Measurements from ENCODE around the gene SPEM3. TPM values are rescaled to one million over a fixed set of nuclear protein-coding genes. Genes with fewer than 3 reads are reported as not detected.

SPEM3 gene
- total and polyA plus RNA-seq, 2 donors (not counting 3 experiments of a cell fraction or from before 2014, with no cell fraction given) = not detected

GRCh38 chr17:7396147-7396546 lies 32.5 kb upstream of the SPEM3 start:
- Histone ChIP-seq H3K36me3 (ENCODE audit: control insufficient read depth in 2 of 2, extremely low read depth in 1 of 2, insufficient read depth in 2 of 2, low read length in 2 of 2) (no peaks in the 10 kb centered on the region), H3K9me1 (replicated peaks; ENCODE audit: control insufficient read depth, extremely low read depth, insufficient read depth, low read length) (no peaks in the 10 kb centered on the region), H3K27me3 (ENCODE audit: control insufficient read depth in 2 of 2, insufficient read depth in 2 of 2, low read length in 2 of 2) (no peaks in the 10 kb centered on the region), H2AFZ (ENCODE audit: low read depth, low read length) (no peak overlapping the region), H3K9me3 (replicated peaks; ENCODE audit: control insufficient read depth, insufficient read depth, low read length) (no peaks in the 10 kb centered on the region), H3K4me1 (ENCODE audit: control insufficient read depth, extremely low read depth, insufficient read depth, low read length) (peaks cover 15% of the 10 kb centered on the region), H3K79me2 (ENCODE audit: control insufficient read depth, insufficient read depth, low read length) (no peaks in the 10 kb centered on the region), H3K4me3 (replicated peaks in 1 of 3; ENCODE audit: insufficient read depth in 1 of 3, low read depth in 1 of 3, low read length in 3 of 3) (no peak overlapping the region), H4K20me1 (replicated peaks; ENCODE audit: control insufficient read depth, extremely low read depth, insufficient read depth, low read length) (no peaks in the 10 kb centered on the region), H3K27ac (ENCODE audit: insufficient read depth, low read depth, low read length) (no peak overlapping the region), H3K4me2 (ENCODE audit: insufficient read depth, low read length) (no peak overlapping the region), H3K9ac (replicated peaks; ENCODE audit: extremely low read depth, insufficient read depth, low read length) (no peak overlapping the region)
- POLR2A ChIA-PET = no interaction called here
- TF ChIP-seq CTCF (IDR thresholded peaks at IDR 0.05; ENCODE audit: extremely low read depth in 1 of 2, insufficient read depth in 1 of 2, low read depth in 1 of 2, low read length in 2 of 2) (no peak), FOS (IDR thresholded peaks at IDR 0.05; ENCODE audit: borderline replicate concordance, insufficient read depth, low read length) (no peak)
- intact Hi-C loops (cut with micrococcal nuclease) (no loop called here), dilution Hi-C loops (cut with MboI; ENCODE audit: extremely low pct_ligation_motif_present, low sequenced_read_pairs) (no loop called here)
- no peak for DNase-seq (ENCODE audit: low read depth, low spot score)
- no TSS peak for BruUV-seq (replicated peaks)
- no peak for FAIRE-seq
- CTCF ChIA-PET = no interaction called here

- FAIRE-seq = no peak
- no peak overlapping the region for H3K27ac ChIP-seq (ENCODE audit: insufficient read depth, low read depth, low read length)
- CTCF ChIA-PET = interaction anchor here (1.2 to 1.3 kb wide), 2 partner anchors 24 to 38 kb away, joined by 3 to 4 read pairs; no protein-coding TSS in a partner anchor
These were observed 30.0 kb upstream of the SPEM3 start for GRCh38 chr17:7398612-7399011.

More at GRCh38 chr17:7398612-7399011, 30.0 kb upstream of the SPEM3 start:
- no peak overlapping the region for H2AFZ ChIP-seq (ENCODE audit: low read depth, low read length)
- peaks cover 12% of the 10 kb centered on the region for H3K4me1 ChIP-seq (ENCODE audit: control insufficient read depth, extremely low read depth, insufficient read depth, low read length)
- POLR2A ChIA-PET = interaction anchor here (0.6 kb wide), 1 partner anchor 135 kb away, joined by 3 read pairs; no protein-coding TSS in a partner anchor
- no peaks in the 10 kb centered on the region for H3K36me3 ChIP-seq (ENCODE audit: control insufficient read depth in 2 of 2, extremely low read depth in 1 of 2, insufficient read depth in 2 of 2, low read length in 2 of 2)
- no peak overlapping the region for H3K4me3 ChIP-seq (replicated peaks in 1 of 3; ENCODE audit: insufficient read depth in 1 of 3, low read depth in 1 of 3, low read length in 3 of 3)
- H4K20me1 ChIP-seq (replicated peaks; ENCODE audit: control insufficient read depth, extremely low read depth, insufficient read depth, low read length) = no peaks in the 10 kb centered on the region
- intact Hi-C loops (cut with micrococcal nuclease) = no loop called here
- H3K9ac ChIP-seq (replicated peaks; ENCODE audit: extremely low read depth, insufficient read depth, low read length) = no peak overlapping the region
- H3K27me3 ChIP-seq (ENCODE audit: control insufficient read depth in 2 of 2, insufficient read depth in 2 of 2, low read length in 2 of 2) = no peaks in the 10 kb centered on the region
- no TSS peak for BruUV-seq (replicated peaks)
- DNase-seq (ENCODE audit: low read depth, low spot score) = no peak
- no peaks in the 10 kb centered on the region for H3K9me1 ChIP-seq (replicated peaks; ENCODE audit: control insufficient read depth, extremely low read depth, insufficient read depth, low read length)
- dilution Hi-C loops (cut with MboI; ENCODE audit: extremely low pct_ligation_motif_present, low sequenced_read_pairs) = no loop called here
- peaks cover 2% of the 10 kb centered on the region for H3K79me2 ChIP-seq (ENCODE audit: control insufficient read depth, insufficient read depth, low read length)
- H3K4me2 ChIP-seq (ENCODE audit: insufficient read depth, low read length) = no peak overlapping the region
- no peak for TF ChIP-seq MYC (IDR thresholded peaks at IDR 0.05; ENCODE audit: low read depth, low read length)
- no peak for TF ChIP-seq CTCF (IDR thresholded peaks at IDR 0.05; ENCODE audit: extremely low read depth in 1 of 2, insufficient read depth in 1 of 2, low read depth in 1 of 2, low read length in 2 of 2)
- TF ChIP-seq GATA2 (IDR thresholded peaks at IDR 0.05; ENCODE audit: insufficient read depth, insufficient read length, low read depth, low read length) = no peak
- no peak for TF ChIP-seq POLR2AphosphoS5 (IDR thresholded peaks at IDR 0.05; ENCODE audit: insufficient read depth, low read depth, low read length)
- no peak for TF ChIP-seq EZH2 (IDR thresholded peaks at IDR 0.05; ENCODE audit: borderline replicate concordance, low read depth, low read length, severe bottlenecking)
- no peak for TF ChIP-seq POLR2A (IDR thresholded peaks at IDR 0.05; ENCODE audit: low read depth, low read length)
- no peak for TF ChIP-seq MAX (IDR thresholded peaks at IDR 0.05; ENCODE audit: insufficient read depth, insufficient read length)
- TF ChIP-seq FOS (IDR thresholded peaks at IDR 0.05; ENCODE audit: borderline replicate concordance, insufficient read depth, low read length) = no peak
- no peak for TF ChIP-seq JUN (IDR thresholded peaks at IDR 0.05; ENCODE audit: borderline replicate concordance, insufficient read depth, insufficient read length, low read depth)
- no peaks in the 10 kb centered on the region for H3K9me3 ChIP-seq (replicated peaks; ENCODE audit: control insufficient read depth, insufficient read depth, low read length)

All from endothelial cell of umbilical vein (primary cell).